GM19328 (cell line): Measurements from ENCODE around the gene RHOG.

Experiments used
- ATAC-seq: cut with Tn5 transposase; IDR thresholded peaks from one replicate; pipeline ENCODE4 v1.9.1; 2021; ENCODE audit warnings: mild to moderate bottlenecking, moderate library complexity; ENCODE audit not compliant: unreplicated experiment

The RHOG gene

DNA sequence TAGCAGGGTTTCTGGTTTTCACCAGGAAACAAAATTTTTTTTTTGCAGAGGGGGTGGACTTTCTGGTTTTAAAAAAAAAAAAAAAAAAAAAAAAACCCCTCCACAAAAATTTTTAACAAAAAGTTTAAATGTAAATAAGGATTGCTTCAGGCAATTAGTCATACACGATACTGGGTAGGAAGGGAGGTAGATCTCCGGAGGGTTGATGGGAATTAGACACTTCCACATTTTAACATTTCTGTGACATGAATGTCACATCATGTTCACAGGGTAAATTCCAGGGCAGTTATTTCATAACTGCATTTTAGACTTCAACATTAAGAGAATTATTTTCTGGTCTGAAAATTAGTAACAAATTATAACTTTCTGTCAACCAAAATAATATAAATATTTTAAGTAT lies 59.3 kb downstream of the RHOG start:
- ATAC-seq: no peak
